Motor neuron (in vitro differentiated cells): ENCODE results near the gene FBXO17. TPM values are rescaled to one million over a fixed set of nuclear protein-coding genes. Genes with fewer than 3 reads are reported as not detected.

ENCODE experiments used
- ATAC-seq, 8 experiments: fragments of 200-7000 bp; cut with Tn5 transposase; replicated peaks in 6 of 8; 2 replicates each; pipeline ENCODE4 v1.8.0; 2021; ENCODE audit warnings: mild to moderate bottlenecking in 8 of 8, moderate library complexity in 8 of 8
- H3K27ac ChIP-seq, 2 donors: fragments of 250-450 bp; sonication (Bioruptor Pico); 2 replicates each; pipeline ENCODE4 v1.9.0; 2021; ENCODE audit warnings: antibody characterized with exemption in 2 of 2, mild to moderate bottlenecking in 2 of 2, moderate library complexity in 1 of 2
- H3K4me1 ChIP-seq, 2 donors: fragments of 250-450 bp; sonication (Bioruptor Pico); replicated peaks in 1 of 2; 2 replicates each; pipeline ENCODE4 v1.6.1; 2021; ENCODE audit warnings: antibody characterized with exemption in 2 of 2, mild to moderate bottlenecking in 2 of 2, moderate library complexity in 1 of 2
- H3K4me3 ChIP-seq, 5 donors: fragments of 250-450 bp; sonication (Bioruptor Pico); 2 replicates each; pipeline ENCODE4 v1.9.0; 2021; ENCODE audit warnings: antibody characterized with exemption in 5 of 5, mild to moderate bottlenecking in 5 of 5, moderate library complexity in 4 of 5
- WGBS, 10 experiments: fragments of 450-650 bp; shearing (Covaris generic); methylation state at CpG; one replicate each; pipeline ENCODE4 v1.0.0; 2022; 5-methylcytosine and 5-hydroxymethylcytosine counted together
- in situ Hi-C, 9 experiments: fragments of 400-800 bp; cut with MboI; loops; one replicate each; pipeline ENCODE4 v1.15.0; 2021; ENCODE audit warnings: low sequenced_read_pairs in 9 of 9, low pct_unique_long_range_greater_than_20kb in 2 of 9; ENCODE audit not compliant: unreplicated experiment in 9 of 9
- total RNA-seq, 8 experiments: library from RNA; unstranded; fragments of 300-600 nt; gene quantifications; 2 replicates each; pipeline versions ENCODE4 v1.2.3 to v1.2.4, GENCODE V29; 2022

Gene FBXO17
- total RNA-seq, 8 experiments from 2014 or later: 3.8 to 36.7 (median 7.7) TPM

DNA sequence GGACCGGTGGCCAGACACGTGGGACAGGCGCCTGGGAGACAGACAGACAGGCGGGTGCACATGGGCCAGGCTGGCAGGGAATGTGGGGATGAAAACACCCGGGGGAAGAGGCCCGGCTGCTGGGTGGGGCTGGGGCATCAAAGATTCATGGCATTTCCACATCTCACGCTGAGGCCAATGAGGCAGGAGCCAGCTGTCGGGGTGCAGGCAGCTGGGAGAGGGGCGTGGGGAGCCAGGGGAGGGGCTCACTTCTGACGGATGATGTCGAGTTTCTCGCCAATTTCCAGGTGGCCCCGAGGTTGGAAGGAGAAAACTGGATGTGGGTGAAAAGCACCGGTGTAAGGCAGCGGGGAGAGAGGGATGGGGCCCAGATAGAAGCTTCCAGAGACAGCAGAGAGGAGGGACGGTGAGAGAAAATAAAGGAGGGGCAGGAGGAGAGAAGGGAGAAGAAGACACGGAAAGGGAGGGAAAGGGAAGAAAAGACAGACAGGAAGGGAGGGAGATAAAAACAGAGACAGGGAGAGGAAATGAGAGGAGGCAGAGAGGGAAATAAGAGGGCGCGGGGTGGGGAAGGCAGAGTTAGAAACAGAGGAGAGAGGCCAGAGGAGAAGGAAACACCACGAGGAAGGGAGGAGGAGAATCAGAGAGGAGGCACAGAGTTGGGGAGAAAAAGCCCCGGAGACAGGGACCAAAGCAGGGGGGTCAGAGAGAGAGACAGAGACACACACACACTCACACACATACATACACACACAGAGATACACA lies 55.5 kb downstream of the FBXO17 start:
- H3K4me1 ChIP-seq: no peaks in the 10 kb centered on the region
- in situ Hi-C loops: loop anchor here in 3 of 9 experiments (25.0 kb wide), 1 partner anchor 508 kb away; the partner anchor contains the start of gene FAM98C (in 3 of the 3)
- no peak overlapping the region for H3K27ac ChIP-seq
- WGBS, 10 experiments: 40 to 86% (median 66%) methylated on average over 1 to 10 of the region's 21 CpGs; no CpG with 5 or more reads in 1 of the 10 experiments
- no peak overlapping the region for H3K4me3 ChIP-seq
- peak in 4 of 8 experiments; percentile 11 to 54 (median 19) for ATAC-seq

DNA sequence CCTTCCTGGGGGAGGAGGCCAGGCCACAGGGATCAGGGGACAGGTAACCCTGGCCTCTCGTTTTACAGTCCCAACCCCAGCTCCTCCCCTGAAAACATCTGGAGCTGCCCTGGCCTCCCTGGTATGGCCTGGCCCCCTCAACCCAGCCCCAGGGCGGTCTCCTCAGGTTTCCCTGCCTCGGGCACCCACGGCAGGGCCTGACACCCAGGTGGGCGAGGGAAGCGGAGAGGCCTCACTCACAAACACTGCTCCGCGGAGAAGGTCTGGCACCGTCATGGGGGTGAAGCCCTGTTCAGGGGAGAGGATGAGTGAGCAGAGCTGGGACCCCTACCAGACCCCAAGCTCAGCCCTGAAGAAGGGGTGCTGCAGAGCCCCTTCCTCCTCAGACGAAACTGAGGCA lies 57.0 kb downstream of the FBXO17 start:
- ATAC-seq: no peak
- no peak overlapping the region for H3K27ac ChIP-seq
- H3K4me3 ChIP-seq: no peak overlapping the region
- no peaks in the 10 kb centered on the region for H3K4me1 ChIP-seq
- 33 to 93% (median 40%) methylated on average over 1 to 7 of the region's 10 CpGs; no CpG with 5 or more reads in 7 of the 10 experiments for WGBS, 10 experiments
- in situ Hi-C loops: loop anchor here in 3 of 9 experiments (25.0 kb wide), 1 partner anchor 506 kb away; the partner anchor contains the start of gene FAM98C (in 3 of the 3)

DNA sequence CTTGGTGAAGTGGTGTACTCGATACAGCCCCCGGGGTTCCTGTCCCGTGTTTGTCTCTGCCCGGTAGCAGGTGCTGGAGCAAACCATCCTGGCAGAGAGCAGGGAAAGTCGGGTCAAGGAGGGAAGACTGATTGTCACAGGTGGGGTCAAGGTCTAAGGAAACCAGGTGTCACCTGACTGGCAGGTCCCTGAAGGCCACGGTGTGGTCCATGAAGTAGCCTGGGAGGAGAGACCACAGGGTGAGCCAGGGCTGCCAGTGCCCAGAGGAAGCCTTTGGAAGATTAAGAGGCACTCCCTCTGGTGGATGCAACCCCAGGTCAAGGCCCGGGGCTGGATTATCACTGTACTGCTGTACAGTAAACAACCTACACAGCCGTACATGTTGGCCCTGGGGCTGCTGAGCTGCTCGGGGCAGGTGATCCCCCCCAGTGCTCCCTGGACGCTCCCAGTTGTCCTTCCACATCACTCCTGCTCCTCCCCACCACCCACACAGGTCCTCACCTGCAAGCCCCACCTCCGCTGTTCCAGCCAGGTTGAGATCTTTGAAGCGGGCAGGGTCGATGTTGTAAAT lies 57.5 kb downstream of the FBXO17 start:
- H3K27ac ChIP-seq: no peak overlapping the region
- WGBS, 10 experiments: 76 to 100% (median 92%) methylated on average over 1 to 3 of the region's 13 CpGs; no CpG with 5 or more reads in 6 of the 10 experiments

DNA sequence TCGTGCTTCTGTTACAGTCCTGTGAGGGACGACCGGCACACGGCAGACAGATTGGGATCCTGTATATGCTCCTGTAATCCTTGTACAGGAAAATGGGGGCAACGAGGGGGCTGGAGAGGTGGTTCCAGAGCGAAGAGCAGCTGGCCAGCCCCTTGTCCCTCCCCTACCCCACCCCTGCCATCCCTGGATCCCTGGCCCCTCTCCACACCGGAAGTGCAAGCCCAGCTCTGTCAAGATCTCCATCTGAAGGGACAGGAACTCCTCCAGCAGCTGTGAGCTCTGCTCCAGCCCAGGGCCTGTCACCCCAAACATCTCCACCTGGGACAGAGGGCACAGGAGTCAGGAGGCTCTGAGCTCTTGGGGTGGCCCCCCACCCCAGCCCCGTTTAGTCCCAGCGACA lies 58.0 kb downstream of the FBXO17 start:
- 100% methylated on average over 1 of the region's 9 CpGs; no CpG with 5 or more reads in 8 of the 10 experiments for WGBS, 10 experiments
- ATAC-seq: no peak
- in situ Hi-C loops: loop anchor here in 3 of 9 experiments (25.0 kb wide), 1 partner anchor 505 kb away; the partner anchor contains the start of gene FAM98C (in 3 of the 3)

More for the DNA sequence above, 57.5 kb downstream of the FBXO17 start:
- in situ Hi-C loops: loop anchor here in 3 of 9 experiments (25.0 kb wide), 1 partner anchor 506 kb away; the partner anchor contains the start of gene FAM98C (in 3 of the 3)
- no peaks in the 10 kb centered on the region for H3K4me1 ChIP-seq
- no peak overlapping the region for H3K4me3 ChIP-seq
- peak in 6 of 8 experiments; percentile 22 to 75 (median 32) for ATAC-seq

DNA sequence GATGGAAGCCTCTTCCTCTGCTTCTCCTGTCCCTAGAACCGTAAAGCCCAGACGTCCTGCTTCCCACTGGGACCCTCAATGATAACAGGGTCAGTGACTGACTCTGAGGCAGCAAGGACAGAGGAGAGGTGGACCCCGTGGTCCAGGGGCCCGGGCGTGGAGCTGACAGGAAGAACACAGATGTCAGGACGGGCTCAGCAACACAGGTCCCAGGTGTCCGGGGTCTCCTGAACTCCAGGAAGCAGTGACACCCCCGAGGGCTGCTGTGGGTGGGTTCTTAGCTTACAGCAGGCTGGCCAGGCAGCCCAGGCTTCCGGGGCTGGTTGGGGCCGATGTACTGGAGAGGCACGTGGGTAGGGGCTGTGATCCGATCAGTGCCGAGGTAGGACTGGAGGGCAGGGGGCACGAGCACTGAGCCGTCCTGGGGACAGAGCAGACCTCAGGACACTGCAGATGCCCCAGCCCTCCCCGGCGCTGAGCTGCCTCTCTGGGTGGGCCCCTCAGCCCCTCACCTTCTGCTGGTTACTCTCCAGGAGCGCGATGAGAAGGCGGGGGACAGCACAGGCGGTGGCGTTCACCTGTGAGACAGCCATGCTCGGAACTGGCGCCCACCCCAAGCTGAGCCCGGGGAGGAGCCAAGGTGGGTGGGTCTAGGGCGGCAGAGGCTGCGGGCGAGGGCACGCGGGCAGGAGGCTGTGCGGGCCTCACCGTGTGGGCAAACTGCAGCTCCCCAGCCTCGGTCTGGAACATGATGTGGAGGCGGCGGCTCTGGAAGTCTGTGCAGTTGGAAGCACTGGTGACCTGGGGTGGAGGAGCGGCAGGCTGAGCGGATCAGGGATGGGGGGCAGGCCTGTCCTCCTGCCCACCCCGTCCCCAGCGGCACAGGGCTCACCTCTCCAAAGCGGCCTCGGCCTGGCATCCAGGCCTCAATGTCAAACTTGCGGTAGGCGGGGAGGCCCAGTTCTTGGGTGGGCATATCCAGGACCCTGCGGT lies 59.9 kb downstream of the FBXO17 start:
- no peak overlapping the region for H3K27ac ChIP-seq
- in situ Hi-C loops: loop anchor here in 3 of 9 experiments (25.0 kb wide), 1 partner anchor 503 kb away; the partner anchor contains the start of gene FAM98C (in 3 of the 3)
- ATAC-seq: no peak
- H3K4me1 ChIP-seq: no peaks in the 10 kb centered on the region
- H3K4me3 ChIP-seq: no peak overlapping the region
- 76 to 100% (median 91%) methylated on average over 2 to 12 of the region's 44 CpGs for WGBS, 10 experiments

More for the DNA sequence above, 58.0 kb downstream of the FBXO17 start:
- Histone ChIP-seq H3K4me1 (no peaks in the 10 kb centered on the region), H3K4me3 (no peak overlapping the region), H3K27ac (no peak overlapping the region)

DNA sequence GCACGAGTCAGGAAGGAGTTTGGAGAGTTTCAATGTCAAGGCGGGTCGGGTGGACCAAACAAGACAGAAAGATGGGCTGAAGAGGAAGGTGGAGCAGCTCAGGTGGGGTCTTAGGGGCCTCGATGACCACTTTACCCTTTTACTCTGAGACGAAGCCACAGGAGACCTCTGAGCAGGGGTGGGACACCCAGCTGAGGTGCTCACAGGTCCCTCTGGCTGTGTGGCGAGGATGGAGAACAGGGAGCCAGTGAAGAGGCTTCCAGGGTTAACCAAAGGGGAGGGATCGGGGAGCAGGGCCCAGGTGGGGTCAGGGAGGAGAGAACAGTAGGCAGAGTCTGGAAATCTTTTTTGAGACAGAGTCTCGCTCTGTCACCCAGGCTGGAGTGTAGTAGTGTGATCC lies 61.6 kb downstream of the FBXO17 start:
- H3K4me1 ChIP-seq: no peaks in the 10 kb centered on the region
- in situ Hi-C loops: loop anchor here in 3 of 9 experiments (25.0 kb wide), 1 partner anchor 502 kb away; the partner anchor contains the start of gene FAM98C (in 3 of the 3)
- WGBS, 10 experiments: 70 to 100% (median 86%) methylated on average over 1 to 5 of the region's 8 CpGs; no CpG with 5 or more reads in 1 of the 10 experiments
- no peak overlapping the region for H3K27ac ChIP-seq
- no peak for ATAC-seq
- no peak overlapping the region for H3K4me3 ChIP-seq

DNA sequence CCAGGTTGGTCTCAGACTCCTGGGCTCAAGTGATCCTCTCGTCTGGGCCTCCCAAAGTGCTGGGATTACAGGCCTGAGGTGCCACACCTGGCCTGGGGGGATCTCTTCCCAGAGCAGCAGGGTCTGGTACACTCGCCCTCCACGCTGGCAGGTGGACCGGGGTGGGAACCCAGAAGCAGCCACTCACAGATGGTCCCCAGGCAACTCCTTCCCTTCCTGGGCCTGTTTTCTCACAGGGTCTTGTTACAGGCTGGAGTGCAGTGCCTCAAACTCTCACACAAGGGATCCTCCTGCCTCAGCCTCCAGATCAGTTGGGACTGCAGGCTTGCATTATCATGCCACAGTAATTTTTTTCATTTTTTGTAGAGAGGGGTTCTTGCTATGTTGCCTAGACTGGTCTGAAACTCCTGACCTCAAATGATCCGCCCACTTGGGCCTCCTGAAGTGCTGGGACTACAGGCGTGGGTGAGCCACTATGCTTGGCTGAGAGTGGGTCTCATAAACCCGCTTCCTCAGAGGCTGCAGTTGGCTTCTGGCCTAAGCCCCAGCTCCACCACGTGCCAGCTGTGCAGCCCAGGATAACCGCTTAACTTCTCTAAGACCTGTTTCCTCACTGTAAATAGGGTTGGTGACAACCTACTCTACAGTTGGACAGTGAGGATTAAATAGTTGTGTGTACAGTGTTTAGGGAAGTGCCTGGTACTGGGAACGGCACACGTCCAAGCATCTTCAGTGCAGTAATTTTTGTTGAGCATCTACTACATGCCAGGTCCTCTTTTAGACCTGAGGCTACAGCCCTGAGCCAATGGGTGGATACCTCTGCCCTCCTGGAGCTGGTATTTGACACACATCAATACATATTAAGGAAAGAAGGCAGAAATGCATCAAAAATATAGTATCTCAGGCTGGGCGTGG lies 62.7 kb downstream of the FBXO17 start:
- Histone ChIP-seq H3K27ac (no peak overlapping the region), H3K4me3 (no peak overlapping the region), H3K4me1 (no peaks in the 10 kb centered on the region)
- in situ Hi-C loops: loop anchor here in 3 of 9 experiments (25.0 kb wide), 1 partner anchor 501 kb away; the partner anchor contains the start of gene FAM98C (in 3 of the 3)
- no peak for ATAC-seq
- 77 to 100% (median 88%) methylated on average over 1 to 6 of the region's 12 CpGs; no CpG with 5 or more reads in 5 of the 10 experiments for WGBS, 10 experiments

DNA sequence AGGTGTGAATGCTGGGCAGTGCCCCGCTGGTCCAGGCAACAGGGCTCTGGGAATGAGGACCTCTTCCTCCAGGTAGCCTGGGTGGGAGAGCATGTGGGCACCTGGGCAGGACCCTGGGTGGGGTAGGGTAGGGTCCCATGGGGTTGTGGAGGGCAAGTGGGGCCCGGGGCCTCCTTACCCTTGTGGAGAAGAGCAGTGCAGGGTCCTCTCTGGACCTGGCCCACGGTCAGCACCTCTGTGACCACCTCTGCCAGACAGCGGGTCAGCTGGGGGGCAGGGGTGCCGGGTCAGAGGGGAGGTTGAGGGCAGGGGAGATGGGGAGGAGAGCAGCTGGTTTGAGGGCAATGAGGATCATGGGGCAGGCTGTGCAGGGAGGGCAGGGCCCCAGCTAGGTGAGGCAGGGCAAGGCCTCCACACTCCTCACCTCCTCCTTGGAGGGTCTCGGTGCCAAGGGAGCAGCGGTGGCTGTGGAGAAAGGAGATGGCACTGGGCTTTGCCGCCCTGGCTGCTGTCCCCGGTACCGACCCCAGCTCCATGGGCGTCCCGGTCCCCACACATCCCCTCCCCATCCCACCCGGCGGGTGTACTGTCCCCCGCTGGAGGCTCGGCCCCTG lies 64.0 kb downstream of the FBXO17 start:
- no CpG with 5 or more reads among the region's 16 CpGs for WGBS, 10 experiments
- no peak overlapping the region for H3K27ac ChIP-seq
- peak in 5 of 8 experiments; percentile 3 to 20 (median 11) for ATAC-seq
- no peak overlapping the region for H3K4me3 ChIP-seq
- H3K4me1 ChIP-seq: no peaks in the 10 kb centered on the region
- in situ Hi-C loops: loop anchor here in 3 of 9 experiments (25.0 kb wide), 1 partner anchor 499 kb away; the partner anchor contains the start of gene FAM98C (in 3 of the 3)

DNA sequence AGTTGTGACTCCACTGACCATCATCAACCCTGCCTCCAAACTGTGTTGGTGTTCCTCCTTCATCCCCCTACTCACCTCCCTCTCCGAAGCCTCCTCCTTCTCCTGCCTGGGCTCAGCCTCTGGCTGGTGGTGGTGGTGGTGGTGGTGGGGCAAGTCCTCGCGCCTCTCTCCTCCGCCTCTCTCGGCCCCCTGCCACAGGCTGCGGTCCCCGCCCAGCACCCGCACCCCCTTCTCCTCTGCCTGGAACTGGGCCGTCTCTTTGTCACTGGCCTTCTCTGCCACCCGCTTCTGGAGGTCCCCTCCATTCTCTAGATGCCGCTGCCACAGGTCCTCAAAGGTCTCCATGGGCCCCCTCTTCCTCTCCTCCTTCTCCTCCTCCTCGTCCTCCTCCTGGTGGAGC lies 65.1 kb downstream of the FBXO17 start:
- ATAC-seq: no peak
- Histone ChIP-seq H3K27ac (no peak overlapping the region), H3K4me1 (no peaks in the 10 kb centered on the region), H3K4me3 (no peak overlapping the region)
- WGBS, 10 experiments: 100% methylated on average over 1 of the region's 12 CpGs; no CpG with 5 or more reads in 9 of the 10 experiments
- in situ Hi-C loops: loop anchor here in 3 of 9 experiments (25.0 kb wide), 1 partner anchor 498 kb away; the partner anchor contains the start of gene FAM98C (in 3 of the 3)

DNA sequence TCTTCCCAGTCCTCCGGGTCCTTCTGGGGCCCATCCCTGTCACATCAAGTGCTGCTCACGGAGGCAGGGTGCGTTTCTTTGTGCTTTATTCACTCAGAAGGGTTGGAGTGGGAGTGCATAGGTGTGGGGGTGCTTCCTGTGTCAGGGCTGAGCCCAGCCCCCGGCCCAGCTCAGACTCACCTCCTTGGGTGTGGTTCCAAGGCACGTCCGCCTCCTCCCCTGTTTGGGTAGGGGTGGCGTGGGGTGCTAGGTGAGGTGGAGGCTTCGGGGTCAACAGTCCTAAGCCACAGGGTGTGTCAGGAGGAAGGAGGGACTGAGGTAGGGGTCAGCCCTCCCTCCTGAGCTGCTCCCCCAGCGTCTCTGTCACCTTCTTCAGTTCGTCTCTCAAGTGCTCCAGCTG lies 66.6 kb downstream of the FBXO17 start:
- WGBS, 10 experiments: 60% methylated on average over 1 of the region's 10 CpGs; no CpG with 5 or more reads in 8 of the 10 experiments
- in situ Hi-C loops: loop anchor here in 3 of 9 experiments (25.0 kb wide), 1 partner anchor 497 kb away; the partner anchor contains the start of gene FAM98C (in 3 of the 3)
- no peaks in the 10 kb centered on the region for H3K4me1 ChIP-seq
- H3K4me3 ChIP-seq: no peak overlapping the region
- H3K27ac ChIP-seq: no peak overlapping the region
- ATAC-seq: no peak

DNA sequence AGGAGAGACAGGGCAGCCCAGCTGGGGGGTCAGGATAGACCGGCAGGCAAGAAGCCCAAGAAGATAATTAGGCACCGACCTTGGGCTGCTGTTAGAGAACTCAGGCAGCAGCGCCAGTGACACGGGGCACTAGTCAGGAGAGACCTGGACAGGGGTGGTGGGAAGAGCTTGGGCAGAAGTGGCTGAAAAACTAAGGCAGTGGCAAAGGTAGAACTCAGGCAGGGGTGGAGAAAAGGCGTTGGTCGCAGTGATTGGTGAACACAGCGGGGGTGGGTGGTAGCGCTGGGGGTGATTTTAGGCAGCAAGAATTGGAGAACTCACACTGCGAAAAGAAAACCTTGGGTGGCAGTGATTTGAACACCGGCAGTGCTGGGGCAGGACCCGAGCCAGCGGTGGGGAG lies 67.9 kb downstream of the FBXO17 start:
- ATAC-seq: no peak
- WGBS, 10 experiments: 82 to 96% methylated on average over 3 to 5 of the region's 12 CpGs; no CpG with 5 or more reads in 8 of the 10 experiments
- in situ Hi-C loops: loop anchor here in 3 of 9 experiments (25.0 kb wide), 1 partner anchor 495 kb away; the partner anchor contains the start of gene FAM98C (in 3 of the 3)
- H3K27ac ChIP-seq: no peak overlapping the region
- H3K4me1 ChIP-seq: no peaks in the 10 kb centered on the region
- no peak overlapping the region for H3K4me3 ChIP-seq
